Measurements from ENCODE around the gene GEMIN8.

GRCh38 chrX:13983734-13984133 is 46.0 kb downstream of the GEMIN8 start:
- TF ChIP-seq, protein P1, sequence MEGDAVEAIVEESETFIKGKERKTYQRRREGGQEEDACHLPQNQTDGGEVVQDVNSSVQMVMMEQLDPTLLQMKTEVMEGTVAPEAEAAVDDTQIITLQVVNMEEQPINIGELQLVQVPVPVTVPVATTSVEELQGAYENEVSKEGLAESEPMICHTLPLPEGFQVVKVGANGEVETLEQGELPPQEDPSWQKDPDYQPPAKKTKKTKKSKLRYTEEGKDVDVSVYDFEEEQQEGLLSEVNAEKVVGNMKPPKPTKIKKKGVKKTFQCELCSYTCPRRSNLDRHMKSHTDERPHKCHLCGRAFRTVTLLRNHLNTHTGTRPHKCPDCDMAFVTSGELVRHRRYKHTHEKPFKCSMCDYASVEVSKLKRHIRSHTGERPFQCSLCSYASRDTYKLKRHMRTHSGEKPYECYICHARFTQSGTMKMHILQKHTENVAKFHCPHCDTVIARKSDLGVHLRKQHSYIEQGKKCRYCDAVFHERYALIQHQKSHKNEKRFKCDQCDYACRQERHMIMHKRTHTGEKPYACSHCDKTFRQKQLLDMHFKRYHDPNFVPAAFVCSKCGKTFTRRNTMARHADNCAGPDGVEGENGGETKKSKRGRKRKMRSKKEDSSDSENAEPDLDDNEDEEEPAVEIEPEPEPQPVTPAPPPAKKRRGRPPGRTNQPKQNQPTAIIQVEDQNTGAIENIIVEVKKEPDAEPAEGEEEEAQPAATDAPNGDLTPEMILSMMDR (IDR thresholded peaks at IDR 0.05): no peak
- no peak for TF ChIP-seq POLR2A (IDR thresholded peaks at IDR 0.05)
